ENCODE data around the gene VWA3B.
"Not testable (repeated sequence)": the region's sequence is repeated elsewhere in the genome, so short reads cannot be mapped to it uniquely, and the experiment has no call there.

The VWA3B gene

GRCh38 chr2:98314251-98314650 is 227.3 kb downstream of the VWA3B start:
- TF ChIP-seq CTCF (IDR thresholded peaks at IDR 0.05; ENCODE audit: low read depth, low read length), result no peak
- no peak overlapping the region for H3K4me3 ChIP-seq (ENCODE audit: low read depth, low read length)

- H3K4me3 ChIP-seq (ENCODE audit: low read depth, low read length), result no peak overlapping the region
- no peak for TF ChIP-seq CTCF (IDR thresholded peaks at IDR 0.05; ENCODE audit: low read depth, low read length)
These were observed 229.0 kb downstream of the VWA3B start for GRCh38 chr2:98315957-98316356.

- TF ChIP-seq CTCF (IDR thresholded peaks at IDR 0.05; ENCODE audit: low read depth, low read length), result no peak
- H3K4me3 ChIP-seq (ENCODE audit: low read depth, low read length), result no peak overlapping the region
These were observed 230.2 kb downstream of the VWA3B start for GRCh38 chr2:98317214-98317613.

GRCh38 chr2:98320171-98320570 is 233.2 kb downstream of the VWA3B start:
- not testable (repeated sequence) for H3K4me3 ChIP-seq (ENCODE audit: low read depth, low read length)

- H3K4me3 ChIP-seq (ENCODE audit: low read depth, low read length), result no peak overlapping the region
- no peak for TF ChIP-seq CTCF (IDR thresholded peaks at IDR 0.05; ENCODE audit: low read depth, low read length)
These were observed 237.2 kb downstream of the VWA3B start for GRCh38 chr2:98324181-98324580.

- no peak for TF ChIP-seq CTCF (IDR thresholded peaks at IDR 0.05; ENCODE audit: low read depth, low read length)
- H3K4me3 ChIP-seq (ENCODE audit: low read depth, low read length), result no peak overlapping the region
These were observed 240.8 kb downstream of the VWA3B start for GRCh38 chr2:98327776-98328175.

- TF ChIP-seq CTCF (IDR thresholded peaks at IDR 0.05; ENCODE audit: low read depth, low read length), result no peak
- H3K4me3 ChIP-seq (ENCODE audit: low read depth, low read length), result no peak overlapping the region
These were observed 242.6 kb downstream of the VWA3B start for GRCh38 chr2:98329549-98329948.

GRCh38 chr2:98332989-98333388 is 246.0 kb downstream of the VWA3B start:
- TF ChIP-seq CTCF (IDR thresholded peaks at IDR 0.05; ENCODE audit: low read depth, low read length), result no peak
- no peak overlapping the region for H3K4me3 ChIP-seq (ENCODE audit: low read depth, low read length)
